H1 (cell line): ENCODE results near the gene PRSS38. TPM values are rescaled to one million over a fixed set of nuclear protein-coding genes. Genes with fewer than 3 reads are reported as not detected.
A peak's percentile ranks its signal among the peaks of the same experiment; 100 is the strongest.

Experiments used
- CTCF ChIA-PET: fragments of 300-600 bp; sonication (Branson Sonifier 250); formaldehyde crosslinking; loops from one replicate; lab custom pipeline; 2021; ENCODE audit not compliant: partially characterized antibody; lab: Charles Lee
- POLR2A ChIA-PET: fragments of 300-600 bp; sonication (Branson Sonifier 250); formaldehyde crosslinking; loops from one replicate; lab custom pipeline; 2021; ENCODE audit warnings: inconsistent platforms; ENCODE audit not compliant: partially characterized antibody; lab: Charles Lee
- DNase-seq, 2 experiments: peaks; one replicate each; pipeline versions ENCODE4 v3.0.0 to v3.0.0-alpha.2; 2010 to 2022; ENCODE audit warnings: low spot score in 2 of 2, low read depth in 1 of 2, mixed read lengths in 1 of 2
- FAIRE-seq: peaks from 2 replicates; lab custom pipeline; 2011; peaks lifted over from hg19 to GRCh38; lab: Jason Lieb, UNC
- H2AFZ ChIP-seq: 2 replicates; pipeline ENCODE4 v1.8.1; 2012; ENCODE audit warnings: low read length, inconsistent platforms
- H2AK5ac ChIP-seq: 2 replicates; pipeline ENCODE4 v1.6.1; 2013; ENCODE audit warnings: low read depth, low read length
- H2BK120ac ChIP-seq: replicated peaks from 2 replicates; pipeline ENCODE3; 2013; ENCODE audit warnings: low read depth, low read length, inconsistent platforms
- H2BK12ac ChIP-seq: 2 replicates; pipeline ENCODE4 v1.6.1; 2013; ENCODE audit warnings: low read depth, low read length
- H2BK15ac ChIP-seq: 2 replicates; pipeline ENCODE4 v1.6.1; 2013; ENCODE audit warnings: low read length
- H2BK20ac ChIP-seq: 2 replicates; pipeline ENCODE4 v1.6.1; 2013; ENCODE audit warnings: low read length
- H2BK5ac ChIP-seq: 2 replicates; pipeline ENCODE4 v1.6.1; 2013; ENCODE audit warnings: low read depth, low read length
- H3K14ac ChIP-seq: 2 replicates; pipeline ENCODE4 v1.6.1; 2013; ENCODE audit warnings: inconsistent platforms; ENCODE audit not compliant: insufficient read length
- H3K18ac ChIP-seq: 2 replicates; pipeline ENCODE4 v1.6.1; 2013; ENCODE audit warnings: low read length; ENCODE audit errors: extremely low read depth
- H3K23ac ChIP-seq: 2 replicates; pipeline ENCODE4 v1.6.1; 2013; ENCODE audit warnings: inconsistent platforms; ENCODE audit not compliant: insufficient read length
- H3K23me2 ChIP-seq: 2 replicates; pipeline ENCODE4 v1.6.1; 2013; ENCODE audit warnings: low read depth, low read length
- H3K27ac ChIP-seq: 2 replicates; pipeline ENCODE4 v1.6.1; 2011; ENCODE audit warnings: low read depth, low read length, inconsistent platforms
- H3K27me3 ChIP-seq, 4 experiments: replicated peaks in 1 of 4; 1 replicate in 1 of 4; 2 replicates in 3 of 4; pipeline versions ENCODE4 v1.6.1 to v1.8.1; 2011 to 2013; ENCODE audit warnings: low read length in 3 of 4, mild to moderate bottlenecking in 3 of 4, inconsistent platforms in 2 of 4, mixed read lengths in 2 of 4, moderate library complexity in 1 of 4; ENCODE audit not compliant: control insufficient read depth in 3 of 4, insufficient read depth in 3 of 4; ENCODE audit errors: extremely low read depth in 1 of 4
- H3K36me3 ChIP-seq, 4 experiments: 2 replicates each; pipeline versions ENCODE4 v1.6.1 to v1.8.1; 2011 to 2013; ENCODE audit warnings: mild to moderate bottlenecking in 4 of 4, low read length in 3 of 4, moderate library complexity in 2 of 4, control low read depth in 1 of 4, inconsistent platforms in 1 of 4; ENCODE audit not compliant: insufficient read depth in 4 of 4, control insufficient read depth in 2 of 4
- H3K4ac ChIP-seq: replicated peaks from 2 replicates; pipeline ENCODE3; 2013; ENCODE audit warnings: low read length, low read depth, mixed read lengths, inconsistent platforms; ENCODE audit not compliant: insufficient read length
- H3K4me1 ChIP-seq, 4 experiments: replicated peaks in 1 of 4; 1 replicate in 1 of 4; 2 replicates in 3 of 4; pipeline versions ENCODE4 v1.6.1 to v1.8.1; 2011 to 2013; ENCODE audit warnings: low read length in 3 of 4, inconsistent platforms in 2 of 4, mixed read lengths in 1 of 4; ENCODE audit not compliant: insufficient read depth in 4 of 4, control insufficient read depth in 3 of 4
- H3K4me2 ChIP-seq, 2 experiments: 2 replicates each; pipeline versions ENCODE4 v1.6.1 to v1.8.1; 2011 to 2013; ENCODE audit warnings: low read depth in 2 of 2, low read length in 2 of 2, control low read depth in 1 of 2, inconsistent platforms in 1 of 2, mild to moderate bottlenecking in 1 of 2; ENCODE audit not compliant: insufficient read depth in 1 of 2
- H3K4me3 ChIP-seq, 4 experiments: fragments of 200-600, 300-600 bp in 1 of 4; sonication (generic), shearing (Covaris generic), sonication (Bioruptor Twin) in 1 of 4; 2 replicates each; pipeline versions ENCODE4 v1.5.1 to v1.8.1; 2011 to 2016; ENCODE audit warnings: low read length in 4 of 4, low read depth in 3 of 4, control low read depth in 2 of 4, inconsistent platforms in 2 of 4, mild to moderate bottlenecking in 2 of 4, mixed read lengths in 1 of 4, moderate library complexity in 1 of 4; ENCODE audit not compliant: insufficient read depth in 2 of 4; ENCODE audit errors: extremely low read depth in 1 of 4
- H3K56ac ChIP-seq: replicated peaks from 2 replicates; pipeline ENCODE3; 2013; ENCODE audit warnings: low read depth, mild to moderate bottlenecking, mixed read lengths, low read length, inconsistent platforms; ENCODE audit not compliant: insufficient read length
- H3K79me1 ChIP-seq: 2 replicates; pipeline ENCODE4 v1.6.1; 2013; ENCODE audit warnings: low read depth, low read length, control low read depth
- H3K79me2 ChIP-seq, 2 experiments: 2 replicates each; pipeline versions ENCODE4 v1.6.1 to v1.8.1; 2012 to 2013; ENCODE audit warnings: low read length in 2 of 2, mild to moderate bottlenecking in 2 of 2, inconsistent platforms in 1 of 2; ENCODE audit not compliant: insufficient read depth in 2 of 2, control insufficient read depth in 1 of 2
- H3K9ac ChIP-seq, 4 experiments: replicated peaks in 1 of 4; 1 replicate in 1 of 4; 2 replicates in 3 of 4; pipeline versions ENCODE4 v1.6.1 to v1.8.1; 2011 to 2013; ENCODE audit warnings: low read depth in 3 of 4, low read length in 3 of 4, control low read depth in 2 of 4, mild to moderate bottlenecking in 2 of 4, moderate library complexity in 2 of 4, inconsistent platforms in 1 of 4; ENCODE audit errors: extremely low read depth in 1 of 4
- H3K9me3 ChIP-seq, 2 experiments: 2 replicates each; pipeline versions ENCODE4 v1.6.1 to v1.8.1; 2012 to 2013; ENCODE audit warnings: mild to moderate bottlenecking in 2 of 2, moderate library complexity in 2 of 2, control low read depth in 1 of 2, inconsistent platforms in 1 of 2, low read depth in 1 of 2, low read length in 1 of 2, mixed read lengths in 1 of 2; ENCODE audit not compliant: insufficient read depth in 2 of 2
- H4K20me1 ChIP-seq, 2 experiments: replicated peaks in 1 of 2; 2 replicates each; pipeline versions ENCODE3 to v1.8.1; 2011 to 2013; ENCODE audit warnings: inconsistent platforms in 2 of 2, low read length in 2 of 2, mild to moderate bottlenecking in 1 of 2; ENCODE audit not compliant: insufficient read depth in 2 of 2, control insufficient read depth in 1 of 2
- H4K5ac ChIP-seq: 2 replicates; pipeline ENCODE4 v1.6.1; 2013; ENCODE audit warnings: low read length, low read depth, mixed read lengths, inconsistent platforms; ENCODE audit not compliant: insufficient read length
- H4K8ac ChIP-seq: 2 replicates; pipeline ENCODE4 v1.8.0; 2013; ENCODE audit warnings: mild to moderate bottlenecking, moderate library complexity, low read length, inconsistent platforms; ENCODE audit not compliant: insufficient read depth; ENCODE audit errors: extremely low read depth
- H4K91ac ChIP-seq: replicated peaks from 2 replicates; pipeline ENCODE3; 2013; ENCODE audit warnings: low read length, mixed read lengths, inconsistent platforms; ENCODE audit not compliant: insufficient read length
- CBX8 ChIP-seq: fragments of 300-800, 300-1000 bp; sonication (generic); IDR thresholded peaks from 2 replicates; pipeline ENCODE4 v1.7.1; 2016; ENCODE audit warnings: low read depth, low read length, borderline replicate concordance
- CEBPB ChIP-seq: IDR thresholded peaks from 2 replicates; pipeline ENCODE4 v1.6.1; 2012; ENCODE audit warnings: low read depth, low read length
- EP300 ChIP-seq, 2 experiments: IDR thresholded peaks; 1 replicate in 1 of 2; 2 replicates in 1 of 2; pipeline ENCODE4 v1.6.1; 2011 to 2012; ENCODE audit warnings: low read depth in 2 of 2, low read length in 2 of 2, mild to moderate bottlenecking in 2 of 2, borderline replicate concordance in 1 of 2, inconsistent platforms in 1 of 2, moderate library complexity in 1 of 2
- GTF2F1 ChIP-seq: IDR thresholded peaks from 2 replicates; pipeline ENCODE4 v1.6.1; 2012; ENCODE audit warnings: low read depth, low read length, improper control_type of control experiment, borderline replicate concordance
- JUN ChIP-seq: IDR thresholded peaks from 2 replicates; pipeline ENCODE4 v1.6.1; 2011; ENCODE audit warnings: low read depth, mild to moderate bottlenecking, improper control_type of control experiment, low read length
- JUND ChIP-seq: IDR thresholded peaks from 2 replicates; pipeline ENCODE4 v1.6.1; 2011; ENCODE audit warnings: mild to moderate bottlenecking, improper control_type of control experiment, low read length
- NANOG ChIP-seq: IDR thresholded peaks from 2 replicates; pipeline ENCODE4 v1.6.1; 2011; ENCODE audit warnings: low read length, low read depth, mild to moderate bottlenecking, inconsistent platforms; ENCODE audit not compliant: insufficient read depth, poor library complexity, severe bottlenecking
- POLR2A ChIP-seq, 2 experiments: IDR thresholded peaks; 1 replicate in 1 of 2; 2 replicates in 1 of 2; pipeline ENCODE4 v1.6.1; 2011; ENCODE audit warnings: low read depth in 2 of 2, low read length in 2 of 2, mild to moderate bottlenecking in 2 of 2; ENCODE audit errors: control extremely low read depth in 1 of 2
- POU5F1 ChIP-seq: IDR thresholded peaks from 2 replicates; pipeline ENCODE4 v1.6.1; 2011; ENCODE audit warnings: low read depth, mild to moderate bottlenecking, low read length, moderate library complexity
- RXRA ChIP-seq: IDR thresholded peaks from 2 replicates; pipeline ENCODE4 v1.6.1; 2011; ENCODE audit warnings: low read depth, mild to moderate bottlenecking, low read length, moderate library complexity; ENCODE audit not compliant: insufficient read depth
- SIN3A ChIP-seq, 2 experiments: IDR thresholded peaks in 1 of 2; conservative IDR thresholded peaks in 1 of 2; 2 replicates each; pipeline ENCODE4 v1.6.1; 2011 to 2012; ENCODE audit warnings: low read length in 2 of 2, improper control_type of control experiment in 1 of 2, low read depth in 1 of 2, mild to moderate bottlenecking in 1 of 2
- SIRT6 ChIP-seq: IDR thresholded peaks from one replicate; pipeline ENCODE4 v1.7.1; 2012; ENCODE audit warnings: low read length, inconsistent platforms
- TBP ChIP-seq: IDR thresholded peaks from 2 replicates; pipeline ENCODE4 v1.6.1; 2011; ENCODE audit warnings: low read depth, low read length, improper control_type of control experiment
- WGBS, 2 experiments: shearing (Covaris generic) in 1 of 2; methylation state at CpG; one replicate each; pipeline versions ENCODE4 v1.1.6 to v1.1.7; 2013 to 2015; ENCODE audit warnings: low lambda C conversion rate in 2 of 2, mixed read lengths in 2 of 2, inconsistent platforms in 1 of 2, low coverage in 1 of 2, missing lambda C conversion rate in 1 of 2; ENCODE audit not compliant: insufficient replicate concordance in 2 of 2, insufficient coverage in 1 of 2, insufficient read length in 1 of 2; ENCODE audit errors: extremely low coverage in 1 of 2, missing lambda C conversion rate in 1 of 2; 5-methylcytosine and 5-hydroxymethylcytosine counted together
- polyA plus RNA-seq, 7 experiments: library from polyadenylated mRNA; depleted of rRNA in 3 of 7; stranded (reverse) in 5 of 7; unstranded in 2 of 7; fragments of >200 nt in 5 of 7; fragments of 200-250 nt in 2 of 7; gene quantifications; 1 replicate in 5 of 7; 2 replicates in 1 of 7; 4 replicates in 1 of 7; pipeline versions ENCODE4 v1.2.1 to v1.2.3, GENCODE V29; 2011 to 2013; ENCODE audit warnings: missing spikeins in 2 of 7, mixed read lengths in 2 of 7
- total RNA-seq: library from RNA; stranded (reverse); fragmentation: NEBNext Ultra II Directional; extraction: Animal tissue kit (Norgen Biotek cat#: 25700); gene quantifications from 2 replicates; pipeline ENCODE4 v1.2.1, GENCODE V29; 2021

PRSS38 gene
- total and polyA plus RNA-seq, 2 of the 8 experiments (the other 6 are each of a cell fraction or from before 2014, with no cell fraction given), result not detected

DNA sequence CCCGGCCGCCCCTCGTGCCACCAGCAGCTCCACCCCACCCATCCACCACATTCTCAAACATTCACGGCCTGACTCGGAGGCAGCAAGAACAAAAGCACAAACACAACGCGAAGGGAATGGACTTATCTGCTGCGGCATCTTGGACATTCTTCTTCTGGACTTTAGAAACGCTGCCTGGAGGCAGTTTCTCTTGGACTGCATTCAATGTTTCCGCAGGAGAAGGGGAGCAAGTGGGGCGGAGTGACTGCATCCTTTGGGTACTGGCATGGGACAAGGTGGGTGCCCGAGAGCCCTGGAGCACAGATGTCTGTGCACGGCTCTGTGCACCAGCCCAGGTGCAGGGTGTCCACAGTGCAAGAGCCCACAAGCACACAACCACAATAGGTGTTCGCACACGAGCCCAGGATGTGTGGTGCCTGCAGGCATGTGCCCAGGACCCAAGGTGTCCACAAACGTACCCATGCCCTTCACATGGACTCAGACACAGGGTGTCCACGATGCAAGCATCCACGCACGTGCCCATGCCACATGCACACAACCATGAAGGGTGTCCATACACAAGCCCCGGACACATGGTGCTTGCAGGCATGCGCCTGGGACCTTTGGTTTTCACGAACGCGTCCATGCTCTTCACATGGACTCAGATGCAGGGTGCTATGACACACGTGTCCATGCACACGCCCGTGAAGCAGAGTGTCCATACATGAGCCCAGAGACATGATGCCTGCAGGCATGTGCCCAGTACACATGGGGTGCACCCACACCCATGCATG is 78.7 kb downstream of the PRSS38 start:
- Histone ChIP-seq H4K5ac (no peak overlapping the region), H3K4me3 (no peak overlapping the region), H2AFZ (no peak overlapping the region), H2BK15ac (no peak overlapping the region), H3K36me3 (no peaks in the 10 kb centered on the region), H4K91ac (no peak overlapping the region), H3K56ac (no peak overlapping the region), H2BK20ac (0 out of 2 replicates have a peak overlapping the region, but pooled peaks have one; percentile 55), H3K79me2 (no peaks in the 10 kb centered on the region), H2AK5ac (0 out of 2 replicates have a peak overlapping the region, but pooled peaks have one; percentile 16), H2BK5ac (no peak overlapping the region), H3K27ac (no peak overlapping the region), H2BK12ac (peak overlapping the region; percentile 62; the same call in 1 of the 2 replicates), H3K27me3 (no peaks in the 10 kb centered on the region), H3K4me1 (peaks cover 0 to 16% (median 2%) of the 10 kb centered on the region in 4 experiments; a peak in 4 of 7 replicates), H3K4ac (no peak overlapping the region), H3K14ac (no peak overlapping the region), H3K79me1 (no peaks in the 10 kb centered on the region), H2BK120ac (no peak overlapping the region), H3K9me3 (no peaks in the 10 kb centered on the region), H3K23ac (no peak overlapping the region), H3K9ac (no peak overlapping the region), H4K20me1 (no peaks in the 10 kb centered on the region), H3K18ac (no peak overlapping the region), H4K8ac (no peak overlapping the region; the same call in 1 of the 2 replicates), H3K4me2 (no peak overlapping the region), H3K23me2 (no peaks in the 10 kb centered on the region)
- DNase-seq (peak in 1 of 2 experiments; percentile 38), FAIRE-seq (no peak)
- 91% methylated on average over 27 of the region's 27 CpGs; no CpG with 5 or more reads in 1 of the 2 experiments for WGBS, 2 experiments
- CTCF ChIA-PET, result no interaction called here
- POLR2A ChIA-PET, result no interaction called here
- no peak for TF ChIP-seq SIN3A (conservative IDR thresholded peaks at IDR 0.05 in 1 of 2, IDR thresholded peaks at IDR 0.05 in 1 of 2; ENCODE audit: low read depth in 1 of 2, low read length in 2 of 2)
- no peak for TF ChIP-seq CBX8
- no peak for TF ChIP-seq JUN
- no peak for TF ChIP-seq CEBPB
- no peak for TF ChIP-seq GTF2F1
- TF ChIP-seq SIRT6, result no peak
- TF ChIP-seq JUND, result no peak
- no peak for TF ChIP-seq EP300 (IDR thresholded peaks at IDR 0.05; ENCODE audit: borderline replicate concordance in 1 of 2, low read depth in 2 of 2, low read length in 2 of 2)
- no peak for TF ChIP-seq RXRA
- no peak for TF ChIP-seq POLR2A (IDR thresholded peaks at IDR 0.05; ENCODE audit: control extremely low read depth in 1 of 2, low read depth in 2 of 2, low read length in 2 of 2)
- no peak for TF ChIP-seq POU5F1
- TF ChIP-seq TBP, result no peak
- TF ChIP-seq NANOG, result no peak
